H1 (cell line): Measurements from ENCODE around the gene NEURL1B. TPM values are rescaled to one million over a fixed set of nuclear protein-coding genes. Genes with fewer than 3 reads are reported as not detected.

ENCODE experiments used
- CEBPB ChIP-seq: IDR thresholded peaks from 2 replicates; pipeline ENCODE4 v1.6.1; 2012; ENCODE audit warnings: low read depth, low read length
- polyA plus RNA-seq, 7 experiments: library from polyadenylated mRNA; depleted of rRNA in 3 of 7; stranded (reverse) in 5 of 7; unstranded in 2 of 7; fragments of >200 nt in 5 of 7; fragments of 200-250 nt in 2 of 7; gene quantifications; 1 replicate in 5 of 7; 2 replicates in 1 of 7; 4 replicates in 1 of 7; pipeline versions ENCODE4 v1.2.1 to v1.2.3, GENCODE V29; 2011 to 2013; ENCODE audit warnings: missing spikeins in 2 of 7, mixed read lengths in 2 of 7
- total RNA-seq: library from RNA; stranded (reverse); fragmentation: NEBNext Ultra II Directional; extraction: Animal tissue kit (Norgen Biotek cat#: 25700); gene quantifications from 2 replicates; pipeline ENCODE4 v1.2.1, GENCODE V29; 2021

Gene NEURL1B
- total and polyA plus RNA-seq, 2 of the 8 experiments (the other 6 are each of a cell fraction or from before 2014, with no cell fraction given): 3.3 to 6.1 TPM

- no peak for TF ChIP-seq CEBPB
- TF ChIP-seq, all 59 proteins: peak for 0
These were observed 98.3 kb downstream of the NEURL1B start (continued) for GRCh38 chr5:172739375-172739774.
